ENCODE results near the gene ANGPTL2.
A peak's percentile ranks its signal among the peaks of the same experiment; 100 is the strongest.
"Not testable (repeated sequence)": the region's sequence is repeated elsewhere in the genome, so short reads cannot be mapped to it uniquely, and the experiment has no call there.

Gene ANGPTL2, protein sequence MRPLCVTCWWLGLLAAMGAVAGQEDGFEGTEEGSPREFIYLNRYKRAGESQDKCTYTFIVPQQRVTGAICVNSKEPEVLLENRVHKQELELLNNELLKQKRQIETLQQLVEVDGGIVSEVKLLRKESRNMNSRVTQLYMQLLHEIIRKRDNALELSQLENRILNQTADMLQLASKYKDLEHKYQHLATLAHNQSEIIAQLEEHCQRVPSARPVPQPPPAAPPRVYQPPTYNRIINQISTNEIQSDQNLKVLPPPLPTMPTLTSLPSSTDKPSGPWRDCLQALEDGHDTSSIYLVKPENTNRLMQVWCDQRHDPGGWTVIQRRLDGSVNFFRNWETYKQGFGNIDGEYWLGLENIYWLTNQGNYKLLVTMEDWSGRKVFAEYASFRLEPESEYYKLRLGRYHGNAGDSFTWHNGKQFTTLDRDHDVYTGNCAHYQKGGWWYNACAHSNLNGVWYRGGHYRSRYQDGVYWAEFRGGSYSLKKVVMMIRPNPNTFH

GRCh38 chr9:127122176-127123063, at the start of gene ANGPTL2:
Gene ANGPTL2 (minus strand): TSS chr9:127122635. CDS start chr9:127108731, 13,904 bp downstream.
- peak within 1 kb of the TSS; percentile 38 to 58 (median 41) for H3K4me3 ChIP-seq
- peak within 1 kb of the TSS; percentile 3 to 93 (median 79) for H3K27ac ChIP-seq

- not testable (repeated sequence) for H3K4me3 ChIP-seq, H3K27ac ChIP-seq
These were observed 48.9 kb upstream of the ANGPTL2 start for GRCh38 chr9:127171348-127171747.

- Histone ChIP-seq H3K4me3 (no peak overlapping the region), H3K27ac (no peak overlapping the region)
These were observed 48.2 kb upstream of the ANGPTL2 start for GRCh38 chr9:127170652-127171051.

DNA sequence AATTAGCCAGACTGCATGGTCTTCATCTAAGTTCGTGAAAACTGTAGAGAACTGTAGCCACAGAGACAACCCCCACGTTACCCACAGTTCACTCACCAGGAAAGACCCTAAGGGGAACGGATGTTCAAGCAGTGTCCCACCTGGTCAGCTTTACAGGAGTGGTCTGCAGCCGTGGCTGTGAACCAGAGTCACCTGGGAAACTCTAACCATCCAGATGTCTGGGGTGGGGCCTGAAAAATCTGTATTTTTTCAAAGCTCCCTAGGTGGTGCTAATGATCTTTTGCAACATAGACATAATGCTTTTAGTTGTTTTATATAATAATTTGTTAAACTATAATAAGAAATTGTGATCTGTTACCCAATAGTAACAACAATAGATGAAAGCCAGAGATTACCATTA, 47.7 kb upstream of the ANGPTL2 start:
- H3K27ac ChIP-seq, result no peak overlapping the region
- H3K4me3 ChIP-seq, result no peak overlapping the region

DNA sequence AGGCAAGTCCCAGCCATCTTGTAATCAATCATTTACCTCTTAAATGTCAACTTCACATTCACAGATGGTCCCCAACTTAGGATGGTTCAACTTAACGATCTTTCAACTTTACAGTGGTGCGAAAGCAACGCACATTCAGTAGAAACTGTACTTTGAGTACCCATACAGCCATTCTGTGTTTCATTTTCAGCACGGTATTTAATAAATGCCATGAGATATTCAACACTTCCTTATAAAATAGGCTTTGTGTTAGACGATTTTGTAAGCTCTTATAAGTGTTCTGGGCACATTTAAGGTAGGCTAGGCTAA, 47.1 kb upstream of the ANGPTL2 start:
- Histone ChIP-seq H3K4me3 (no peak overlapping the region), H3K27ac (no peak overlapping the region)

DNA sequence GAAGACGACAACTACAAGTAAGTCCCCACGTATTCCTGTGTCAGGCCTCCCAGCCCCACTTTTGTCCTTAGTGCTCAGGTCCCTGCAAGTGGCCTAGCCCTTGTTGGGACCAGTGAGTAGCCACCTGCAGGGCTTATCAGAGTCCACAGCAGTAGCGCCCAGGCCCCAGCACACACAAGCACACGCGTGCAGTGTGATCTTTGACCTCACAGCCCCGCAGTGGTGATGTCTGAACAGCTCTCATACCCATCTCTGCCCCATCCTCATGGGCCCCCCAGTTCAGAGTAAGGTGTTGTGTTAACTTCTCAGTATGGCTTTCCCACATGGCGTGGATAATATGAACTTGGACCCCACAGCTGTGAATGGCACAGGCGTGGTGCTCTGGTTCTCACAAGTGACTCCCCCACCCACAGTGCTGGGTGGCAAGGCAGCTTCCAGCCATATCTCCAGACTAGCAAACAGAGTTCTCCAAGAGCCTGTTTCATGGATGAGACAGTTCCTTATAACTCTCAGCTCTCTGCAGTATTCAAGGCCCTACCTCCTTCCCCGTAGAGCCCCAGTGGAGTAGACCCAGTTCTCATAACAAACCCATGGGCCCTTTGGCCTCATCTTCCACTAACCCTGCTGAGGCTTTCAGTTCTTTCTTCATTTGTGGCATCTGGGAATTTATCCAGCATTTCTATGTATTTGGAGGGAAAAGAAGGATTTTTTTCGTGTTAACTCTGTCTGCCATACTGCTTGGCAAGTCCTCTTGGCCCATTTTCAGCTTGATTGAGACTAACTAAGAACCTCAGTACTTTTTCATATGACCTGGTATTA, 46.5 kb upstream of the ANGPTL2 start:
- Histone ChIP-seq H3K27ac (no peak overlapping the region), H3K4me3 (no peak overlapping the region)

DNA sequence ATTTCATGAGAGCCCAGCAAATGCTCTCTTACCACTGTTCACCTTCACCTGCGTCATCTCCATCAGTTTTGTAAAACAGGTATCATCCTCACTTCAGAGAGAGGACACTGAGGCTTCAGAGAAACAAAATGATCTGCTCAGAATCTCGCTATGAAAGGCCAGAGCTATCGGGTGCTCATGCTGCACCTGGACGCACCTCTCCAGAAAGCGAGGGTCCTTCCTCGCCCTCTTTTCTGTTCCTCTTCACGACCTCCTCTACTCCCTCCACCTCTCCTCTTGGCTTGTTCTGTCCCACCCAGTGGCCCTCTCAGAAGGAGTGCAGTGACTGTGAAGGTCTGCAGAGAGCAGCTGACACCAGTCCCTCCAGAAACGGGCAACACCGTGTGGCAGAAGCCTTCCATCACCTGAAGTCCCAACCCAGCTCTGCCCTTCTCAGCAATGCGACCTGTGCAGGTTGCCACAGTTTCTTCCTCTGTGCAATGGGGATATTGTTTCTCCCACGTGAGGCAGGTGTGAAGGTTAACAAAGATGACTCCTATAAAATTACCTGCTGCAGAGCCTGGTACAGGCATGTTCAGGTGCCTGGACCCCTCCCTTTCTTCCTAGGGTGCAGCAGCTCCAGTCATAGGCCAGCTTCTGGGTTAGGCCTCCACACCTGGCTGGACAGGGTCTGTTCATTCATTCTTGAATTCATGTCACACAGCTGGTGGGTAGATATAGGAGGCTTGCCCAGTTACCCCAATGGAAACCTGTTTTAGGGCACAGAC, 45.3 kb upstream of the ANGPTL2 start:
- Histone ChIP-seq H3K4me3 (no peak overlapping the region), H3K27ac (no peak overlapping the region)

- Histone ChIP-seq H3K27ac (peak overlapping the region in 3 of 21 experiments; percentile 15 to 49 (median 33)), H3K4me3 (no peak overlapping the region)
These were observed 44.5 kb upstream of the ANGPTL2 start for GRCh38 chr9:127166651-127167524.

- Histone ChIP-seq H3K4me3 (no peak overlapping the region), H3K27ac (peak overlapping the region in 1 of 21 experiments; percentile 33)
These were observed 43.7 kb upstream of the ANGPTL2 start for GRCh38 chr9:127166111-127166510.

DNA sequence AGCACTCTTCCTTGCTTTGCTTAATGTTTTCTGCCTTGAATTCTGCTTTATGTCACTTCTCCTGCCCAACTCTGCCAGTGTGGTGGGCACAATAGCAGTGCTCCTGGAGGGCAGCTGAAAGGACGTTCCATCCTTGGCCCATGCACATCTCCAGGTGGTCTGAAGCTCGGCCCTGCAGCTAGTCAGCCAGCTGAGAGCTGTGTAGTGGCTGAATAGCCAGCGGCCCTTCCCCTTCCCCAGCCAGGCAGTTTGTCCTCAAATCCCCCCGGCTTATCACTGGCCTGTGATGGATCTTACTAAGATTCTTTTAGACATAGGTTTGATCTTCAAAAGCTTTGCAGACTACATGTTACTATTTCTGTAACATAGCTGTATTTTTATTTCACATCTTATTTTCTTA, 42.7 kb upstream of the ANGPTL2 start:
- Histone ChIP-seq H3K27ac (peak overlapping the region in 2 of 21 experiments; percentile 7 to 44), H3K4me3 (no peak overlapping the region)

DNA sequence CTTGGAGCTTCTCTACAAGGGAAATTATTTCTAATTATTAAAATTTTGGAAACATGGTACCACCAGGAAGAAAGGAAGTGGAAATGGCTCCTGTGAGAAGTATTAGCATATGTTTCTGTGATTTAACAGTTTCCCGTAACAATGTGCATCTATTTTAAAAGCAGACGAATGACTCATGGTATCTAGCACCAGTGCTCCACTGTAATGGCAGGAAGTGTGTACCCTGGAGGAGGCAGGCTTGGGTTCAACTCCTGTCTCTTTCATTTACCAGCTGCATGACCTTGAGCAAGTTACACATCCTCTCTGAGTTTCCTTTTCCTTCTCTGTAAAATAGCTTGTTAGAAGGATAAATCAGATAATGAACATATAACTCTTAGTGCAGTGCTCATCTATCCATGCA, 41.0 kb upstream of the ANGPTL2 start:
- no peak overlapping the region for H3K4me3 ChIP-seq
- peak overlapping the region in 12 of 21 experiments; percentile 1 to 91 (median 42) for H3K27ac ChIP-seq

DNA sequence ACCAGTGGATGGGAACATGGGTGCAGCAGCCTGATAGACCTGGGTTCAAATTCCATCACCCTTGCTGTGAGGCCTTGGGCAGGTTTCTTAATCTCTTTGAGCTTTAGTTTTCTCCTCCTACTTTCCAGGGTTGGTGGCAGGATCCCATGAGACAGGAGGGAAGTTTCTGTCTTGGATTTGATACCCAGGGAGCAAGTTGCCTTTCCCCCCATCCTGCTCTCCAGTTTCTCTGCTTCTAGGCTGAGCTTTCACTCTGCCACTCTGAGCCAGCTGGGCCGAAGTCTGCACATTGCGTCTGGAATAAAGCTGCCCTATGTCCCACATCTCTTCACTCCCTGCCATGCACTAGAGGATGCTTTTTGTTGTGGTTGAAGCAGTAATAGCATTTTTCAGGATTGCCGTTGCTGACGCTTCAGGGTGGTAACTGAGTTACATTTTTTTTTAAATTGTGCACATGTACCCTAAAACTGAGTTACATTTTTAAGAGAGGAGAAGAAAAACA, 40.5 kb upstream of the ANGPTL2 start:
- peak overlapping the region in 14 of 21 experiments; percentile 1 to 91 (median 37) for H3K27ac ChIP-seq
- no peak overlapping the region for H3K4me3 ChIP-seq

DNA sequence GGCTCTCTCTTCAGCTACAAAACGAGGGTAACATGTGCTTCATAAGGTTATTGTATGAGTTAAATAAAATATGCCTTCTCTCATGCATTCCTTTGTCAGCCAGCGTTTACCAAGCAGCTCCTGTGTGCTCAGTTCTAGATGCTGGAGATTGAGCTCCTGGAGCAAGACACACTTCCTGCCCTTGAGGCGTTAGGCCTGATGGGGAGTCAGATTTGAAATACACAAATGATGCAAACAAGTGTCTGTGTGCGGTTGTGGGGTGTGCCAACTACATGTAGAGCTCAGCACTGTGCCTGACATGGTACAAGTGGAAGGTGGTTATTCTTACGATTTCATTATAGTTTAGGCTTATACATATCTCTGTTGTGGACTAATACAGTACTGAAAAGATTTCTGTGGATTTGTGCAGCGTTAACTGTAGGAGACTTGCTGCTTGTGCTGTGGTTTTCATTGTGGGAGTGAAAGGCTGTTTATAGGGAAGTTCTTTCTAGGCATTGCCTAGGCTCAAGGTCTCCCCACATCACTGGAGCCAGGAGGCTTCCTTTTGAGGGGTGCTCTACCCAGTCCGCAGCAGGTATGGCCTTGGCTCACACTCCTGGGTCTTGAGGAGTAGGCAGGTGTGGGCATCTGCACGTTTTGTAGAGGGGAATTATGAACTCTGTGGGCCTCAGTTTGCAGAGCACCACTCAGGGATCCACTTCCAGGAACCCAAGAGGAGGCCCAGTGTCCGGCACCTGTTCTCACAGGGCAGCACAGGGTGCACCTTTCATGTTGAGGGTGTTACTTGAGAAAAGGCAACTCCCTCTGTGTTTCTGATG, 39.8 kb upstream of the ANGPTL2 start:
- peak overlapping the region in 15 of 21 experiments; percentile 1 to 91 (median 35) for H3K27ac ChIP-seq

GRCh38 chr9:127161081-127161624, 38.7 kb upstream of the ANGPTL2 start:
- no peak overlapping the region for H3K4me3 ChIP-seq
- peak overlapping the region in 9 of 21 experiments; percentile 1 to 91 (median 70) for H3K27ac ChIP-seq

More for the DNA sequence above, 39.8 kb upstream of the ANGPTL2 start:
- H3K4me3 ChIP-seq, result no peak overlapping the region

DNA sequence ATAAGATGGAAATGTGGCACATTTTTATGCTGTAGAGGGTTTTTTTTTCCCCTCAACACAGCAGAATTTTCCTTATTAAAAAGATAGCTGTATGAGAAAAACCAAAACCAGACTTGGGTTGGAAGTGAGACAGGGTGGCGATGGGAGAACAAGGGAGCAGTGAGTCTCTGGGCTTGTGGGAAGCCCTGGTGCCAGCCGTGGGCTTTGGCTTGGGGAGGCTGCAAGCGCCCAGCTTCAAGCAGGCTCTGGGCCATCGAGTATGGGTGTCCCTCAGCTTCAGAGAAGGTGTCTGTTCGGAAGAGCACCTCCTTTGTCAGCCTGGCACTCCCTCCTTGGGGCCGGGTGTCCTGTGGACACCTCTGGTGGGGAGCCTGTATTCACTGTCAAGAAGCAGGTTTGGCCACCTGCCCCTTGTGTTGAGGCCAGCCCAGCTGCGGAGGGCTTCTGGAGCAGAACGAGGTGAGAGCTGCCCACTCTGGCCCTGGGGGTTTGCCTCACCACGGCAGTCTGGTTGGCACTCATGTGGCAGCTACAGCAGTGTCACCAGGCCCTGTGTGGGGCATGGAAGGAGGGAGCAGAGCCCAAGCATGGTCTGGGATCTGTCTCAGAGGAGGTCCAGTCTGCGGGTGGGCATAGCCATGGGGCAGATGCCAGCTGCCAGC, 37.6 kb upstream of the ANGPTL2 start:
- H3K4me3 ChIP-seq, result no peak overlapping the region
- H3K27ac ChIP-seq, result peak overlapping the region in 14 of 21 experiments; percentile 1 to 91 (median 64)

- H3K27ac ChIP-seq, result peak overlapping the region in 11 of 21 experiments; percentile 50 to 91 (median 69)
- H3K4me3 ChIP-seq, result no peak overlapping the region
These were observed 36.9 kb upstream of the ANGPTL2 start for GRCh38 chr9:127159325-127159801.
